SK-N-SH (cell line): ENCODE measurements around the gene CCDC138. TPM values are rescaled to one million over a fixed set of nuclear protein-coding genes. Genes with fewer than 3 reads are reported as not detected.

Experiments used
- CTCF ChIA-PET: fragments of 300-600, 350-600 bp; formaldehyde crosslinking; extraction: SDS; loops from one replicate; lab custom pipeline; 2021; lab: Yijun Ruan, JAX
- POLR2A ChIA-PET: fragments of 350-600 bp; sonication (Branson Sonifier 250); formaldehyde crosslinking; extraction: SDS; loops from one replicate; lab custom pipeline; 2020; ENCODE audit warnings: antibody characterized with exemption, inconsistent platforms; lab: Yijun Ruan, JAX
- DNase-seq: peaks from one replicate; pipeline ENCODE4 v3.0.0; 2012
- H2AFZ ChIP-seq: fragments of 200-600 bp; sonication (generic); 2 replicates; pipeline ENCODE4 v1.8.1; 2016; ENCODE audit warnings: antibody characterized with exemption, mild to moderate bottlenecking, low read depth
- H3F3A ChIP-seq: fragments of 200-600 bp; sonication (generic); replicated peaks from 2 replicates; pipeline ENCODE3; 2016; ENCODE audit warnings: antibody characterized with exemption, mild to moderate bottlenecking; ENCODE audit not compliant: insufficient read depth
- H3K27ac ChIP-seq, 2 experiments: fragments of 200-500 bp in 1 of 2; fragments of 200-600 bp in 1 of 2; sonication (Bioruptor generic) in 1 of 2; sonication (generic), shearing (Covaris generic) in 1 of 2; 2 replicates each; pipeline versions ENCODE4 v1.5.1 to v1.6.1; 2014 to 2016; ENCODE audit warnings: low read depth in 2 of 2, inconsistent platforms in 1 of 2, low read length in 1 of 2, mild to moderate bottlenecking in 1 of 2, mixed read lengths in 1 of 2
- H3K27me3 ChIP-seq: fragments of 200-600 bp; sonication (generic), shearing (Covaris generic); 2 replicates; pipeline ENCODE4 v1.6.1; 2016; ENCODE audit warnings: mixed run types; ENCODE audit not compliant: insufficient read depth
- H3K36me3 ChIP-seq, 2 experiments: fragments of 200-500 bp in 1 of 2; fragments of 200-600 bp in 1 of 2; sonication (Bioruptor generic) in 1 of 2; sonication (generic) in 1 of 2; replicated peaks in 1 of 2; 2 replicates each; pipeline versions ENCODE3 to v1.5.1; 2014 to 2016; ENCODE audit warnings: low read length in 1 of 2, mild to moderate bottlenecking in 1 of 2; ENCODE audit not compliant: insufficient read depth in 2 of 2, control insufficient read depth in 1 of 2
- H3K4me1 ChIP-seq, 2 experiments: fragments of 200-500 bp in 1 of 2; fragments of 200-600 bp in 1 of 2; sonication (Bioruptor generic) in 1 of 2; sonication (generic), shearing (Covaris generic) in 1 of 2; 2 replicates each; pipeline versions ENCODE4 v1.5.1 to v1.6.1; 2014 to 2016; ENCODE audit warnings: low read depth in 1 of 2, low read length in 1 of 2, mixed run types in 1 of 2; ENCODE audit not compliant: insufficient read depth in 2 of 2, control insufficient read depth in 1 of 2
- H3K4me2 ChIP-seq: fragments of 200-600 bp; sonication (generic), shearing (Covaris generic); 2 replicates; pipeline ENCODE4 v1.6.1; 2017; ENCODE audit warnings: mixed run types
- H3K4me3 ChIP-seq, 2 experiments: fragments of 200-500 bp in 1 of 2; fragments of 200-600 bp in 1 of 2; sonication (Bioruptor generic) in 1 of 2; sonication (generic), shearing (Covaris generic) in 1 of 2; 2 replicates each; pipeline versions ENCODE4 v1.5.1 to v1.8.1; 2014 to 2016; ENCODE audit warnings: low read depth in 2 of 2, inconsistent platforms in 1 of 2, low read length in 1 of 2, mild to moderate bottlenecking in 1 of 2, mixed read lengths in 1 of 2, moderate library complexity in 1 of 2
- H3K79me2 ChIP-seq: fragments of 200-600 bp; sonication (generic); 2 replicates; pipeline ENCODE4 v1.8.1; 2017; ENCODE audit warnings: mild to moderate bottlenecking; ENCODE audit not compliant: insufficient read depth
- H3K9ac ChIP-seq: fragments of 200-600 bp; sonication (generic); 2 replicates; pipeline ENCODE4 v1.6.1; 2017; ENCODE audit warnings: mixed run types
- H3K9me2 ChIP-seq: fragments of 200-600 bp; sonication (generic); 2 replicates; pipeline ENCODE4 v1.6.1; 2017; ENCODE audit warnings: mixed run types
- H3K9me3 ChIP-seq: fragments of 200-600 bp; sonication (generic); 2 replicates; pipeline ENCODE4 v1.6.1; 2017; ENCODE audit warnings: mixed run types, mild to moderate bottlenecking, moderate library complexity
- H4K20me1 ChIP-seq: fragments of 200-600 bp; sonication (generic); 2 replicates; pipeline ENCODE4 v1.6.1; 2017; ENCODE audit warnings: mild to moderate bottlenecking, mixed run types; ENCODE audit not compliant: insufficient read depth
- EP300 ChIP-seq, 2 experiments: IDR thresholded peaks; 2 replicates each; pipeline versions ENCODE4 v1.4.0 to v1.6.1; 2012; ENCODE audit warnings: borderline replicate concordance in 1 of 2, low read depth in 1 of 2, low read length in 1 of 2
- GABPA ChIP-seq: IDR thresholded peaks from 2 replicates; pipeline ENCODE4 v1.4.0; 2012; ENCODE audit warnings: low read depth, mild to moderate bottlenecking
- GATA2 ChIP-seq: sonication (generic); formaldehyde crosslinking; IDR thresholded peaks from 2 replicates; pipeline ENCODE4 v1.5.0; 2020; ENCODE audit warnings: mild to moderate bottlenecking, missing genetic modification reagents
- MEF2A ChIP-seq: IDR thresholded peaks from 2 replicates; pipeline ENCODE4 v1.4.0; 2012; ENCODE audit warnings: low read depth, borderline replicate concordance
- RAD21 ChIP-seq: IDR thresholded peaks from 2 replicates; pipeline ENCODE4 v1.6.1; 2012; ENCODE audit warnings: mild to moderate bottlenecking, low read length
- SMC3 ChIP-seq: IDR thresholded peaks from 2 replicates; pipeline ENCODE4 v1.6.1; 2012; ENCODE audit warnings: low read depth, low read length, improper control_type of control experiment
- YY1 ChIP-seq: IDR thresholded peaks from 2 replicates; pipeline ENCODE4 v1.4.0; 2012; ENCODE audit warnings: low read depth, mild to moderate bottlenecking
- WGBS: methylation state at CpG from one replicate; pipeline ENCODE4 v1.1.6; 2017; ENCODE audit warnings: low lambda C conversion rate; 5-methylcytosine and 5-hydroxymethylcytosine counted together
- polyA plus RNA-seq, 3 experiments: library from polyadenylated mRNA; depleted of rRNA; stranded (reverse); fragments of >200 nt; gene quantifications; 2 replicates each; pipeline ENCODE4 v1.2.3, GENCODE V29; 2012
- TF ChIP-seq, protein P1 (sequence below): IDR thresholded peaks from 2 replicates; pipeline ENCODE4 v1.6.1; 2012; ENCODE audit warnings: mild to moderate bottlenecking, low read depth, low read length, moderate library complexity

CCDC138 gene
- polyA plus RNA-seq, 1 of the 3 experiments (the other 2 are of a cell fraction) = 1.2 TPM

DNA sequence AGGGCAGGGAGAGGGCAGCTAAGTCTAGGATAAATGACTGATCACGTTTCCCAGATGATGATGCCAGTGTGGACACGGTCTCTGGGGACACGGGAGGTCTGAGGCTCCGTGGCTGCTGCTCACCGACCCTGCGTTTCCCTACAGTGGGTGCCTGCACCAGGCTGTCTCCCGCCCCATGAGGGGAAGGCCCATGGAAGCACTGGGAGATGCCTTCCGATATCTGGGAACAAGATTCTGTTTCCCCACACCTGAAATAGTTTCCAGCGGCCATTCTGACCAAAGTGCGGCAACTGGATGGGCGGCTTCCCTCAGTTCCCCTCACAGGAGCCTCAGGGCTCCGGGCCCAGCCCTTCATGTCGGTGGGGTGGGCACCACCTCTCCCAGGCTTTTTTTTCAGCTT, 119.3 kb downstream of the CCDC138 start:
- Histone ChIP-seq H3K9me3 (no peaks in the 10 kb centered on the region), H3K4me3 (no peak overlapping the region), H3K79me2 (no peaks in the 10 kb centered on the region), H3K27ac (no peak overlapping the region), H4K20me1 (no peaks in the 10 kb centered on the region)
- POLR2A ChIA-PET = no interaction called here
- TF ChIP-seq YY1 (no peak), SMC3 (no peak), GABPA (no peak), EP300 (IDR thresholded peaks at IDR 0.05; ENCODE audit: borderline replicate concordance in 1 of 2, low read depth in 1 of 2, low read length in 1 of 2) (no peak), RAD21 (no peak), MEF2A (no peak)
- TF ChIP-seq, protein P1, sequence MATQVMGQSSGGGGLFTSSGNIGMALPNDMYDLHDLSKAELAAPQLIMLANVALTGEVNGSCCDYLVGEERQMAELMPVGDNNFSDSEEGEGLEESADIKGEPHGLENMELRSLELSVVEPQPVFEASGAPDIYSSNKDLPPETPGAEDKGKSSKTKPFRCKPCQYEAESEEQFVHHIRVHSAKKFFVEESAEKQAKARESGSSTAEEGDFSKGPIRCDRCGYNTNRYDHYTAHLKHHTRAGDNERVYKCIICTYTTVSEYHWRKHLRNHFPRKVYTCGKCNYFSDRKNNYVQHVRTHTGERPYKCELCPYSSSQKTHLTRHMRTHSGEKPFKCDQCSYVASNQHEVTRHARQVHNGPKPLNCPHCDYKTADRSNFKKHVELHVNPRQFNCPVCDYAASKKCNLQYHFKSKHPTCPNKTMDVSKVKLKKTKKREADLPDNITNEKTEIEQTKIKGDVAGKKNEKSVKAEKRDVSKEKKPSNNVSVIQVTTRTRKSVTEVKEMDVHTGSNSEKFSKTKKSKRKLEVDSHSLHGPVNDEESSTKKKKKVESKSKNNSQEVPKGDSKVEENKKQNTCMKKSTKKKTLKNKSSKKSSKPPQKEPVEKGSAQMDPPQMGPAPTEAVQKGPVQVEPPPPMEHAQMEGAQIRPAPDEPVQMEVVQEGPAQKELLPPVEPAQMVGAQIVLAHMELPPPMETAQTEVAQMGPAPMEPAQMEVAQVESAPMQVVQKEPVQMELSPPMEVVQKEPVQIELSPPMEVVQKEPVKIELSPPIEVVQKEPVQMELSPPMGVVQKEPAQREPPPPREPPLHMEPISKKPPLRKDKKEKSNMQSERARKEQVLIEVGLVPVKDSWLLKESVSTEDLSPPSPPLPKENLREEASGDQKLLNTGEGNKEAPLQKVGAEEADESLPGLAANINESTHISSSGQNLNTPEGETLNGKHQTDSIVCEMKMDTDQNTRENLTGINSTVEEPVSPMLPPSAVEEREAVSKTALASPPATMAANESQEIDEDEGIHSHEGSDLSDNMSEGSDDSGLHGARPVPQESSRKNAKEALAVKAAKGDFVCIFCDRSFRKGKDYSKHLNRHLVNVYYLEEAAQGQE = no peak
- TF ChIP-seq, all 33 proteins: peak for 0
- no peaks in the 10 kb centered on the region for H3K9me2 ChIP-seq
- H2AFZ ChIP-seq = no peak overlapping the region
- H3K36me3 ChIP-seq = no peaks in the 10 kb centered on the region
- H3F3A ChIP-seq = no peaks in the 10 kb centered on the region
- DNase-seq = peak; percentile 9
- H3K27me3 ChIP-seq = no peaks in the 10 kb centered on the region; the same call in 1 of the 2 replicates
- H3K4me1 ChIP-seq = no peaks in the 10 kb centered on the region; a peak in 1 of 4 replicates
- no peak overlapping the region for H3K9ac ChIP-seq
- CTCF ChIA-PET = interaction anchor here (1.2 kb wide), 2 partner anchors 9 to 23 kb away, joined by 3 read pairs; no protein-coding TSS in a partner anchor
- WGBS = 70% methylated on average over 13 of the region's 13 CpGs
- no peak overlapping the region for H3K4me2 ChIP-seq

DNA sequence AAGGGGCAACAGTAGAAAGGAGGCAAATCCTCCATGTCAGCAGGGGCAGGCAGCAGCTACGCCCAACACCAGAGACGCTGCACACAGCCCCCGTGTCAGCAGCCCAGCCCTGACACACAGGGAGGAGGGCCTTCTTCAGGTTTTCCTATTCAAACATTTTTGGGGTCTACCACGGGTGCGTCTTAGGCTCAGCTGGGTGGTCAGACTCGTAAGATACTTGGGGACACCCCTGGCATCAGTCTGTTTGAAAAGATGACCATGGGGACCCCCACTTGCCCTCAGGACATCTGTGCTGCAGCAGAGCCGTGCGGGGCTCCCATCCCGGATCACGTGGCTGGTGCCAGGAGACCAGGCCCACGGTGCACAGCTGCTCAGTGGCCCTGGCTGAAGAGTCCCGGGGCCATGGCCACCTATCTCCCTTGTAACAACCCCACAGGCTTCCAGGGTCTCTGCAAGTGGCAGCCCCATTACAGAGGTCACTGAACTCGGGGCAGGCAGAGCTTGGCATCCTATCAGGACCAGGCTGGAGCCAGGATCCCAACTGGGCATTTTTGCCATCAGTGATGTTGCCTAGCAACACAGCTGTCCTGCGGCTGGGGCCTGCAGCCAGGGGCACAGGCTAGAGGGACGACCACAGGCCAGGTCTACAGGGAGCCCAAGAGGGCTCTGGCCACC, 120.0 kb downstream of the CCDC138 start:
- ChIA-PET CTCF (interaction anchor here (1.2 kb wide), 1 partner anchor 22 kb away, joined by 3 read pairs; no protein-coding TSS in a partner anchor), POLR2A (no interaction called here)
- no peaks in the 10 kb centered on the region for H3F3A ChIP-seq
- H3K9me3 ChIP-seq = no peaks in the 10 kb centered on the region
- H3K27ac ChIP-seq = no peak overlapping the region
- H3K79me2 ChIP-seq = no peaks in the 10 kb centered on the region
- peak; percentile 55 for DNase-seq
- H3K27me3 ChIP-seq = no peaks in the 10 kb centered on the region; the same call in 1 of the 2 replicates
- no peak overlapping the region for H3K9ac ChIP-seq
- TF ChIP-seq GATA2 (CRISPR knock-in tag) (no peak), GABPA (no peak), EP300 (IDR thresholded peaks at IDR 0.05; ENCODE audit: borderline replicate concordance in 1 of 2, low read depth in 1 of 2, low read length in 1 of 2) (no peak)
- no peaks in the 10 kb centered on the region; a peak in 1 of 4 replicates for H3K4me1 ChIP-seq
- WGBS = 54% methylated on average over 8 of the region's 15 CpGs
- no peaks in the 10 kb centered on the region for H3K9me2 ChIP-seq
- no peak overlapping the region for H3K4me3 ChIP-seq
- H3K36me3 ChIP-seq = no peaks in the 10 kb centered on the region
- no peaks in the 10 kb centered on the region for H4K20me1 ChIP-seq
- H3K4me2 ChIP-seq = no peak overlapping the region
- no peak overlapping the region for H2AFZ ChIP-seq
